Eye (tissue), 1 donor: ENCODE data around the gene INVS.
"Not testable (repeated sequence)": the region's sequence is repeated elsewhere in the genome, so short reads cannot be mapped to it uniquely, and the experiment has no call there.

Experiments
- DNase-seq: peaks from one replicate; pipeline ENCODE4 v3.0.0-alpha.2; 2015

The INVS gene

GRCh38 chr9:100202806-100203205, 103.8 kb downstream of the INVS start:
- no peak for DNase-seq

- DNase-seq: peak; percentile 40
Observed at GRCh38 chr9:100204796-100205195, 105.8 kb downstream of the INVS start.

- no peak for DNase-seq
Observed at GRCh38 chr9:100206899-100207298, 107.9 kb downstream of the INVS start.

DNA sequence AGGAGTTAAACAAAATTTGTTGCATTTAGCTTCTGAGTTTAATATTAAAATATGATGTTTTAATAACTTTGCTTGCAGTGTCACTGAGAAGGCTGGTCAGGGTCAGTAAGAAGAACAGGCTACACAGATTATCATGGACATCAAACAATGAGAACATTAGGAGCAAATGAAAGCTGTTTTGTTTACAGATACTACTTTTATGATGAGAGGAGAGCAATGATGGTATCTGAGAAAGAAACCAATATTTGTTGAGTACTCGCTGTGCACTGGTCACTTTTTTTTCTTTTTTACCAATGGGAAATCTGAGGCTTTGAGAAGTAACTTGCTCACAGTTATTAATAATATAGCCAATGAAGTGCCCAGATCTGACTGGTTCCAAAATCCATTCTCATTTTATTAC, 109.6 kb downstream of the INVS start:
- DNase-seq: no peak

GRCh38 chr9:100211476-100211875, 112.4 kb downstream of the INVS start:
- no peak for DNase-seq

DNA sequence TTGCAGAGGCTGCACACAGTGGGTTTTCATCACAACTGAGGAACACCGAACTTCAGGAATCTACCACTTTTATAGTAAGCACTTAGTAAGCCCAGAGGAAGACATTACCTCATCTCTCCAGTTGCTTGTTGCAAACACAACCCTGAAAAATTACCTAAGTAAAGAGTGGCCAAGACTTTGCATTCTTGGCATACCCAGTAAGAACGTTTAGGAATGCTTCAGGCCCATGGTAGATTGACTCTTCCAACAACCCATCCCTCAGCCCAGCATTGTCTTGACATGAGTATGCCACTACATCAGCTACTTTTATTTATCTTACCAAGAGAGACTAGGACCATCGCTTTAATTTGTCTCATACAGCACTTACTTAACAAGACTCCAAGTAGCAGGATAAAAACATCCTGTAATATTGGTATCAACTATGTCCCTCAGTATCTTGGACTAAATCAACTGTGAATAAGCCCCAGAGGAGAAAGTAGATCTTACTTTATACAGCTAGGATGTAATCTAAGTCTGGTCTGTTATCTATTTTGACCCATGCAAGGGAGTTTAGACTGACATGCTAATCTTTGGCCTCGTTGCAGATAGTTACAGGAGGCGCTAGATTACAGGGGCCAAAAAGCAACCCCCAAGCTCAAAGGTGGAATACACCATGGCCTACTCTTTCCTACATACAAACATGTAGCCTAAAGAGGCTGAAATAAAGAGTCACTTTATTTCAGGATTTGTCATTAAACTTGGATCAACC, 114.9 kb downstream of the INVS start:
- no peak for DNase-seq

GRCh38 chr9:100216178-100216787, 117.2 kb downstream of the INVS start:
- peak; percentile 52 for DNase-seq

GRCh38 chr9:100217536-100217935, 118.5 kb downstream of the INVS start:
- DNase-seq: no peak

GRCh38 chr9:100219347-100219746, 120.3 kb downstream of the INVS start:
- DNase-seq: no peak

DNA sequence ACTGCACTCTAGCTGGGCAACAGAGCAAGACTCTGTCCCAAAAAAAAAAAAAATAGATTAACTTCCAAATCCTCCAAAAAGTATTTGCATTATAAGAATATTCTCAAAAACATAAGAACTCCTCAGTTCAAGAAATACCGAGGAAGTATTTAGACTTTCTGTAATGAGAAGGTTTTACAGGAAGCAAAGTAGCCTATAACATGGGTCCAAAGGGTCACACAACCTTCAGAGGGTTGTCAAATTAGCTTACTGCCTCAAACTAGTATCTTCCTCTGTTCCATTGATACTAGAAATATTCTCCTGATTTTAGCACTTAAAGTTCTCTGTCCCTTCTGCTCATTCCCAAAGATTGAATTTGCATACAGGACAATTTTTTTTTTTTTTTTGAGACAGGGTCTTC, 121.9 kb downstream of the INVS start:
- DNase-seq: no peak

DNA sequence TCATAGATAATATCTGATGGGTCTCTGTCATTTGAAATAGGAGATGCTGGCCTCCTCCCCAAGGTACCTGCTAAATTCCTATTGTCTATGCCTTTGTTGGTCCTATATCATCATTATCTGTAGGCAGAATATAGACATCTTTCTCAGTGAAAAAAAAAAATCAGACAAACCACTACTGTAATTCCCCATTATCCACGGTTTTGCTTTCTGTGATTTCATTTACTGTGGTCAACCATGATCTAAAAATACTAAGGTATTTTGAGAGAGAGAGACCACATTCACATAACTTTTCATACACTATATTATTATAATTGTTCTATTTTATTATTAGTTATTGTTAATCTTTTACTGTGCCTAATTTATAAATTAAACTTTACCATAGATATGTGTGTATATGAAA, 122.5 kb downstream of the INVS start:
- DNase-seq: no peak

DNA sequence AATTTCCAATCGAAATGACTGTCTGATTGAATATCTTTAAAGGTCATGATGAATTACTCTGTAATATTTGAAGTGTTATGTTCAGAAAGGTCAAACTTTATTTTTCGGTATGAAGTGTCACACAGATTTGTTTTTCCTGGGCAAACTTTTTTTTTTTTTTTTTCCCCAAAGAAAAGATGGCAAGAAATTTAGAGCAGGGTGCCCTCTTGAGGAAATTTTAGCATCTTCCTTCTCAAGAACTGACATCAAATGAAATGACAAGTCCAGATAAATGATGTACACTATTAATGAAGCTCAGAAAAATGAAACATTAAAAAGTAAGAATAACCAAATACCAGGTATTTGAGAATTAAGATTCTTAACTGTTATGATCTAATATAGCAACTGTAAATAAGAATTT, 123.6 kb downstream of the INVS start:
- DNase-seq: peak; percentile 60

DNA sequence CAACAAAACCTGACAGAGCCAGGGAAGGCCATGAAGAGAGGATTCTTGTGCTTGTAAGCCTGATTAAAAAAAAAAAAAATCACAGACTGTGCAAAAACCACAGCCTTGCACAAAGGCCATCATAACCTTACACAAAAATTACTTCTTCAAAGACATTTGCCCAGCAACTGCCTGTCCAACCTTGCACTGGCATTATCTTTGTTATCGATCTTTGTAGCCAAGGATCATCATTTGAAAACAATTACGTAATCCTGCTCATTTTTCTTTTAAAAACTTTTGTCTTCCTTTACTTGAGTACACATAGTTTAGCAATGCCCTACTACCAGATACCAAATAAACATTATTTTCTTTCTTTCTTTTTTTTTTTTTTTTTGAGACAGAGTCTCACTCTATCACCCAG, 128.6 kb downstream of the INVS start:
- DNase-seq: no peak

DNA sequence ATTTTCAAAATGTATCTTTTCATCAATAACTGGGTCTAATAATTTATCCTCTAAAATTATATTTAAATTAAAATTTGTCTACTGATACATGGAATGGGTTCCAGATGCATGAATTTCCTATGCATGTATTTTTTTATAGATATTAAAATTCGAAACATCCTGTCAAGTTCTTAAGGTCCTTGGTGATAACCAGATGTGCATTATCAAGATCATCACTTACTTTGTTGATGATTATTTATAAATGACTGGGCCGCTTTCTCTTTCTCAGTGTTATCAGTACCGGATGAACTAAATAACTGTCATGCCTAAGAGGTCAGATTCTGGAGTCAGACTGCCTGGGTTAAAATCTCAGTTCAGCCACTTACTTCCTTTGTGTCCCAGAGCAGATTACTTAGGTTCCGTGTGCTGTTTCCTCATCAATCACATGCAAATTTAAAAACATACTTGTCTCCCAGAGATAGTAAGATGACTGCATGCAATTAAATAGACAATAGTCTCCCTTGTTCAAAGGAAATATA, 129.4 kb downstream of the INVS start:
- DNase-seq: no peak

GRCh38 chr9:100229136-100229535, 130.1 kb downstream of the INVS start:
- no peak for DNase-seq

DNA sequence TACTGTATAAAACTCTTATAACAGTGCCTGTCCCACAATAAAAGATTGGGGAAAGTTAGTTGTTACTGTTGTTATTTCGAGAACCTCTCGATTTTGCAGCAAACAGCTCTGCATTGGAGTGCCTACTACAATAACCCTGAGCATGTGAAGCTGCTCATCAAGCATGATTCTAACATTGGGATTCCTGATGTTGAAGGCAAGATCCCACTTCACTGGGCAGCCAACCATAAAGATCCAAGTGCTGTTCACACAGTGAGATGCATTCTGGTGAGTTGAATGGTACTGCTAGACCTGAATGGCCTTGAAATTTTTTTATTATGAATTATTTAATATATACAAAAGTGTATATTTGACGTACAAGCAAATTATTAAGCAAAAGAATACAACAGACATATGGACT, 130.5 kb downstream of the INVS start:
- DNase-seq: no peak

DNA sequence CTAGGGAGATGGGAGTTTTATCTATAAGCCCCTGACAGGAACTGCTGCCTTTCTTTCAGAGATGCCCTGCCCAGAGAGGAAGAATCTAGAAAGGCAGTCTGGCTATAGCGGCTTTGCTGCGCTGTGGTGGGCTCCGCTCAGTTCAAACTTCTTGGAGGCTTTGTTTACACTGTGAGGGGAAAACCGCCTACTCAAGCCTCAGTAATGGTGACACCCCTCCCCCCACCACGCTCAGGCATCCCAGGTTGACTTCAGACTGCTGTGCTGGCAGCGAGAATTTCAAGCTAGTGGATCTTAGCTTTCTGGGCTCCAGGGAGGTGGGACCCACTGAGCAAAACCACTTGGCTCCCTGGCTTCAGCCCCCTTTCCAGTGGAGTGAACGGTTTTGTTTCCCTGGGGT, 137.9 kb downstream of the INVS start:
- DNase-seq: not testable (repeated sequence)

DNA sequence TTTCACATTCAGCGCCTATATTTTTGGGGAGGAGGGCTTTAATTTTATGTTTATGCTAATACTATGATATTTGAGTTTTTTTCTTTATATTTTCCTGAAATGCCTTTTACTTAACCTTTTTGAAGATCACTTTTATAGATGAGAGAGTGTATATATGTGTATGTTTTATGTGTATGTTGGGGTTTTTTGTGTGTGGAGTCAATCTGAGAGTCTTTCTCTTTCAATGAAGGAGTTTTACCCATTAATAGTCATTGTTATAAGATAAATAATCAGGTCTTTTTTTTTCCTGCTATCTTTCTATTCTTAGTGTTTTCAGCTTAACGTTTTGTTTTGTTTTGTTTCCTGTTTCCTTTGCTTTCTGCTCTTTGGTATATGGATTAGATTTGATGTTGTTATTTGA, 141.5 kb downstream of the INVS start:
- DNase-seq: no peak

GRCh38 chr9:100267211-100267610, 168.2 kb downstream of the INVS start:
- DNase-seq: no peak

DNA sequence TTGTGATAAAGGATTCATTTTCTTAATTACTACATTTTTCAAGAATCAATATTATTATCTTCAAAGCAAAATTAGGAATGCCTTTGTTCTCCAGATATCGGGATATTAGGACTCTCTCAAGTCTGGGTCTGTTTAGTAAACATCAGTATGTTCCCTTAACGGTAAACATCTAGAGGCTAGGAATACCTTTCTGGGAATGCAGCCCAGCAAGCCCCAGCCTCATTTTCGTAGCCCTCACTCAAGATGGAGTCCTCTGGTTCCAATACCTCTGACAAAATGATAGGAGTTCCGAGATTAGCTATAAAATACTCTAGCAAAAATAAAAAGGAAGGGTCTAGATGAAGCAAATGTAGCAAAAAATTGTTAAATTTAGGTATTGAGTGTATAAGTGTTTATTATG, 169.2 kb downstream of the INVS start:
- no peak for DNase-seq

- no peak for DNase-seq
Observed at GRCh38 chr9:100269656-100270055, 170.6 kb downstream of the INVS start.

- DNase-seq: no peak
Observed at GRCh38 chr9:100277166-100277979, 178.3 kb downstream of the INVS start.

- DNase-seq: no peak
Observed at GRCh38 chr9:100281066-100281465, 182.0 kb downstream of the INVS start.
